ENCODE data around the gene PACSIN2.
"Not testable (repeated sequence)": the region's sequence is repeated elsewhere in the genome, so short reads cannot be mapped to it uniquely, and the experiment has no call there.

Gene PACSIN2

DNA sequence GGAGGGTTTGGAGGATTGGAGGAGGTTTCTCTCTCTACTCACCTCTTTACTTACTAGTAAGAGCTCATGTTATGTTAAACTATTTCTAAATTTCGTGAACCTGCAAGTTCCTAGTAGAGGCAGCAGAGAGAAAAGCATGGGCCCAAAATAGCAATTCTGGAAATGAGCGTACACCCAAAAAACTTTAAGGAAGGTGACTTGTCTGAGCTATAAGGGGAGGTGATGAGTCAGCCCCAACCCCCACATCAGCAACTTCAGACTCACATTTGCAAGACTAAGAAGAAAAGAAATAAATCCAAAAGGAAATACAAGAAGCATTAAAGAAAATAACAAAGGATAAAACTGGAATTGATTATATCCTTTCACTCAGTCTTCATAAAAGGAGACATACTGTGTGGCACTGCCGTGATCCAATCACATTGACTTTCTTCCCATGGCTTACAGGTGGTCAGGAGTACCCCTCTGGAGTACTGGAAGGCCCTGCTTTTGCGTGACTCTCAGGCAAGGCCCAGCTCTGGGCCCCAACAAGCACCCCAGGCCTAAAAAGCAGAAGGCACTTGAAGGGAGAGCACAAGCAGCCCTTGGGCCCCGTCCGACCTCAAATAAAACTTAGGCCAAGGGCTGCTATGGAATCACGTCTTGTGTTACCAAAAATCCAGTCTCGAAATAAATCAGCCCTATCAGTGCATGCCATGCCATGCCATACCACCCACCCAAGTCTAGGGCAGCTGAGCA, 14.3 kb downstream of the PACSIN2 start:
- H3K9ac ChIP-seq (ENCODE audit: low read depth, low read length): no peak overlapping the region

DNA sequence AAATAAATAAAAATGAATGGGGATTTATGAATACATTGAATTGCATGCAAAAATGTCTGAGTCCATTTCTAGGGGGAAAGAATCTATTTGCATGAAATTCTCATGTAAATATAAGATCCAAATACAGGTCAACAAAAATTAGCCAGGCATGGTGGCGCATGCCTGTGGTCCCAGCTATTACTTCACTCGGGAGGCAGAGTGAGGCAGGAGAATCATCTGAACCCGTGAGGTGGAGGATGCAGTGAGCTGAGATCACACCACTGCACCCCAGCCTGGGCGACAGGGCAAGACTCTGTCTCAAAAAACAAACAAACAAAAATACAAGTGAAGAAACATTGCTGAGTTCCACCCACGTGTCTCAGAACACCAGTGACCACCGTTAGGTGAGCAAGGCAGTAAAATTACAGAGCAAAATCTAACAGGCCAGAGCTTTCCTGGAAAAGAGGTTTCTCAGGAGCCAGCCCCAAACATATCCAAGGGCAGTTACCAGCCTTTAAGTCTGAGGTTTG, 17.3 kb downstream of the PACSIN2 start:
- Histone ChIP-seq H3K9me3 (ENCODE audit: control insufficient read depth, insufficient read depth, low read length) (0 out of 2 replicates have a peak, but pooled peaks cover 3% of the 10 kb centered on the region), H3K36me3 (ENCODE audit: control insufficient read depth, insufficient read depth, low read length) (no peaks in the 10 kb centered on the region), H3K27me3 (ENCODE audit: control insufficient read depth, insufficient read depth, low read length) (no peaks in the 10 kb centered on the region), H3K9ac (ENCODE audit: low read depth, low read length) (no peak overlapping the region), H3K4me3 (ENCODE audit: low read depth, low read length) (no peak overlapping the region), H3K27ac (ENCODE audit: low read depth, low read length) (no peak overlapping the region), H3K4me1 (ENCODE audit: control insufficient read depth, insufficient read depth, low read length) (peaks cover 36% of the 10 kb centered on the region)

More for the DNA sequence above, 14.3 kb downstream of the PACSIN2 start:
- no peak overlapping the region for H3K4me3 ChIP-seq (ENCODE audit: low read depth, low read length)
- 0 out of 2 replicates have a peak, but pooled peaks cover 3% of the 10 kb centered on the region for H3K36me3 ChIP-seq (ENCODE audit: control insufficient read depth, insufficient read depth, low read length)
- peak overlapping the region; percentile 43 for H3K27ac ChIP-seq (ENCODE audit: low read depth, low read length)
- H3K9me3 ChIP-seq (ENCODE audit: control insufficient read depth, insufficient read depth, low read length): 0 out of 2 replicates have a peak, but pooled peaks cover 3% of the 10 kb centered on the region
- no peaks in the 10 kb centered on the region for H3K27me3 ChIP-seq (ENCODE audit: control insufficient read depth, insufficient read depth, low read length)
- H3K4me1 ChIP-seq (ENCODE audit: control insufficient read depth, insufficient read depth, low read length): peaks cover 55% of the 10 kb centered on the region

DNA sequence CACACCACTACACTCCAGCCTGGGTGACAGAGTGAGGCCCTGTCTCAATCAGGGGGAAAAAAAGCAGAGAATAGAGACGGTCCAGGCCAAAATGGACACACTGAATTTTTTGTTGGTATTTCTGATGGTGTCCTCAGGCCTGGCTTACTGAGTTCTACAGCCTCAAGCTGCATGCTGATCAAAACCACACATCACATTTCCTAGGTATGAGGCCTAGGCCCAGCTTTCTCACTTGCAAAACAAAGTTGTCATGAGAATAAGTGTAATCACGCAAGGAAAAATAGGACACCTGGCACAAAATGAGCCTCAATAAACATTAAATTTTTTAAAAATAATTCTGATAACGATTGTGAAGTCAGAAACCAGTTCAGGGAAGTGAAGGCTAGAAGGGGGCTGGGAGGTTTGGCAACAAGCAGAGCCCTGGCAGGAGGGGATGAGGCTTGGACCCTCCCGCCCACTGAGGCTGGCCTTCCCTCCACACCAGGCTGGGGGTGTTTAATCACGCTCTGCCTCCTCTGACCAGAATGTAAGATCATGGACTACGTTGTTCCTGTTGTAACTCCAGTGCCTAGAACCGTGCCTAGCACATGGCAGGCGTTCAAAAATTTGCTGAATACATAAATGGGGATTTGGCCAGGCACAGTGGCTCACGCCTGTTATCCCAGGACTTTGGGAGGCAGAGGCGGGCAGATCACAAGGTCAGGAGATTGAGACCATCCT, 18.1 kb downstream of the PACSIN2 start:
- H3K27ac ChIP-seq (ENCODE audit: low read depth, low read length): no peak overlapping the region
- no peak overlapping the region for H3K9ac ChIP-seq (ENCODE audit: low read depth, low read length)
- no peaks in the 10 kb centered on the region for H3K36me3 ChIP-seq (ENCODE audit: control insufficient read depth, insufficient read depth, low read length)
- H3K9me3 ChIP-seq (ENCODE audit: control insufficient read depth, insufficient read depth, low read length): 0 out of 2 replicates have a peak, but pooled peaks cover 3% of the 10 kb centered on the region
- H3K27me3 ChIP-seq (ENCODE audit: control insufficient read depth, insufficient read depth, low read length): no peaks in the 10 kb centered on the region
- peaks cover 28% of the 10 kb centered on the region for H3K4me1 ChIP-seq (ENCODE audit: control insufficient read depth, insufficient read depth, low read length)
- H3K4me3 ChIP-seq (ENCODE audit: low read depth, low read length): no peak overlapping the region

DNA sequence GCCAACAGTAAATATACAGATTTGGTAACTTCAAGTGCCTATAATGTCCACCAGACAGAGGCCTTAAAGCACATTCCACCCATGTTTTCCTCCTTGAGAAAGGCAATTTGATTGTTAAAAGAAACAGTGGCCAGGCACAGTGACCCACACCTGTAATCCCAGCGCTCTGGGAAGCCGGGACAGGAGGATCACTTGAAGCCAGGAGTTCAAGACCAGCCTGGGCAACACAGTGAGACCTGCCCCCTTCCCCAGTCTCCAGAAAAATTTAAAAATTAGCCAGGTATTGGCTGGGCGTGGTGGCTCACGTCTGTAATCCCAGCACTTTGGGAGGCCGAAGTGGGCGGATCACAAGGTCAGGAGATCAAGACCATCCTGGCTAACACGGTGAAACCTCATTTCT, 19.3 kb downstream of the PACSIN2 start:
- Histone ChIP-seq H3K4me1 (ENCODE audit: control insufficient read depth, insufficient read depth, low read length) (peaks cover 24% of the 10 kb centered on the region), H3K27ac (ENCODE audit: low read depth, low read length) (peak overlapping the region; percentile 22)
- not testable (repeated sequence) for H3K36me3 ChIP-seq (ENCODE audit: control insufficient read depth, insufficient read depth, low read length); H3K4me3 ChIP-seq (ENCODE audit: low read depth, low read length); H3K9me3 ChIP-seq (ENCODE audit: control insufficient read depth, insufficient read depth, low read length); H3K9ac ChIP-seq (ENCODE audit: low read depth, low read length); H3K27me3 ChIP-seq (ENCODE audit: control insufficient read depth, insufficient read depth, low read length)

DNA sequence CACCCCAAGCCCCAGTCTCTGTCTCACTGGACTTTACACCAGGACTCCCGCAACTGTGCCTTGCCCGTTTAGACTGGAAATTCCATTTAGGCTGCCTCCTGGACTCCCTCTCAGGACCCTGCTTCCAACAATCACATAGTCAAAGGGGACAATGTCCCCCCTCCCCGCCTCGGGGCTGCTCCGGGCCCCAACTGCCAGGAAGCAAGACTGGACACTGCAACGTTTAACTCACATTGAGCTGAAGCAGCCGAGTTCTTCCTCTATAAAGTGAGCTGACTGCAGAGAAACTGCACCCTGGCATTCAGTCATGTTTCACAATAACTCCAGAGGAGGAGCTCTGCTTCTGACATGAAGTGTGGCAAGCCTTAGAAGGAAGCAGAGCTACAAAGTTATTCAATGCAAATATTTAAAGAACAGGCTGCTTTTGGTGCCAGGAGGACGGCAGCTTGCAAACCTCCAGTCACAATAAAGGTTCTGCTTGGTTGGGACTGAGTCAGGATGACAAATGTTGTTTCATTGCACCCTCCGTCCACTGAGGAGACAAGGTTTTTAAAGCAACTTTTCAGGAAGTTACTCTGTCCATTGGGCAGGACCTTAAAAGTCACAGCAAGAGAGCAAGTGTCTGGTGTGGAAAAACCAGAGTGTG, 19.9 kb downstream of the PACSIN2 start:
- Histone ChIP-seq H3K9me3 (ENCODE audit: control insufficient read depth, insufficient read depth, low read length) (0 out of 2 replicates have a peak, but pooled peaks cover 3% of the 10 kb centered on the region), H3K27me3 (ENCODE audit: control insufficient read depth, insufficient read depth, low read length) (no peaks in the 10 kb centered on the region), H3K36me3 (ENCODE audit: control insufficient read depth, insufficient read depth, low read length) (no peaks in the 10 kb centered on the region), H3K9ac (ENCODE audit: low read depth, low read length) (no peak overlapping the region), H3K27ac (ENCODE audit: low read depth, low read length) (peak overlapping the region; percentile 53), H3K4me3 (ENCODE audit: low read depth, low read length) (no peak overlapping the region), H3K4me1 (ENCODE audit: control insufficient read depth, insufficient read depth, low read length) (peaks cover 24% of the 10 kb centered on the region)

DNA sequence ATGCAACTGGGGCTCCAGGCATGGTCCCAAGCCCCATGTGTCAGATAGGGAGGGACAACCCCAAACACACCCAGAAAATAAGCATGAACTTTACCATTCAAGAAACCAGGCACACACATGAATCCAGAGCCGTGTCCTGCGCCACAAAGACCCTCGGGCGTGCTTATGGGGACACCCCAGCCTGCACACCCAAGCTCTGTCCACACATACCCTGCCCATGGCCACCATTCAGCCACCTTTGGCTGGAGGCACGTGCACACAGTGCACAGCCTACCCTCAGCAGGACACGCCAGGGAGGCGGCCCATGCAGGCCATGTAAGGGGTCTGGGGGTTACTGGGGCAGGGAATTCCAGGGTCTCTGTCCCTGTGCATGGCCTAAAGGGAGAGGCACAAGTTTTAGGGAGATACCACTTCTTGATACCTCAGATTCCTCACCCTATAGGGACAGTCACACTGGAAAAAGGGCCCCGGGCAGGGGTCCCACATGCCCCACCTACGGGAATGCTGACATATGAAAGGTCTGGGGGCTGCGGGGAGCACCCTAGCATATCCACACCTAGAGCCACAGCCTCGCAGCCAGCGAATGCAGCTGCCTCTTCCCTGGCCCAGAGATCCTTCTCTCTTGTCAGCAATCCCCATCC, 20.6 kb downstream of the PACSIN2 start:
- H3K9me3 ChIP-seq (ENCODE audit: control insufficient read depth, insufficient read depth, low read length): 0 out of 2 replicates have a peak, but pooled peaks cover 3% of the 10 kb centered on the region
- peak overlapping the region; percentile 53 for H3K27ac ChIP-seq (ENCODE audit: low read depth, low read length)
- H3K36me3 ChIP-seq (ENCODE audit: control insufficient read depth, insufficient read depth, low read length): no peaks in the 10 kb centered on the region
- H3K9ac ChIP-seq (ENCODE audit: low read depth, low read length): no peak overlapping the region
- H3K4me3 ChIP-seq (ENCODE audit: low read depth, low read length): no peak overlapping the region
- H3K27me3 ChIP-seq (ENCODE audit: control insufficient read depth, insufficient read depth, low read length): no peaks in the 10 kb centered on the region
- peaks cover 21% of the 10 kb centered on the region for H3K4me1 ChIP-seq (ENCODE audit: control insufficient read depth, insufficient read depth, low read length)

DNA sequence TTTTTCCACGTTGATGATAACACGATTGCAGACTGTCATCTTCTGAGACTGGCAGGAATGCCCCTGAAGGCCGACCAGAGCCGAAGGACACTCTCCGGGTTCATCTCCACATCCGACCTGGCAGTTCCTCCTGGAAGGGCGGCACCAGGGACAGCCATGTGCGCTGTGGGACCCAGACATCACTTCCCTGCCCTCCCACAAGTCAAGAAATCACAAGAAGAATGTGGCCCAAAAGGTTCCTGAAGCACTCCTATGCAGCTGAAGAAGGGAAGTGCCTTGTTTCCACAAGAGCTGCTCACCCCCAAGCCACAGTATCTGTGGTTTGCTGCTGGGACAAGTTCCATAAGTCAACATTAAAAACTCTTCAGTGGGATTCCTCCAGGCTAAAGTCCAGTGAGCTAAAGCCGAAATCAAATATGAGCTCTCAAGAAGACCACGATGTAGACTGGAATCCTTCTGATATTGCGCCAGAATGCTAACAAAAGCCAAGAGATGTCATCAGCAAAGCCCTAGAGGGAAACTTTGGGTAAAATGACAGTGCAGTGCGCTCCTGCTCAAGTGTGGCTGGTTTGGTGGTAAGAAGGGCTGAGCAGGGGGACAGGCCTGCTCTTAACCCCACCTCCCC, 21.2 kb downstream of the PACSIN2 start:
- peaks cover 21% of the 10 kb centered on the region for H3K4me1 ChIP-seq (ENCODE audit: control insufficient read depth, insufficient read depth, low read length)
- H3K9me3 ChIP-seq (ENCODE audit: control insufficient read depth, insufficient read depth, low read length): 0 out of 2 replicates have a peak, but pooled peaks cover under 1% of the 10 kb centered on the region
- H3K27ac ChIP-seq (ENCODE audit: low read depth, low read length): peak overlapping the region; percentile 53
- no peak overlapping the region for H3K4me3 ChIP-seq (ENCODE audit: low read depth, low read length)
- H3K9ac ChIP-seq (ENCODE audit: low read depth, low read length): no peak overlapping the region
- H3K36me3 ChIP-seq (ENCODE audit: control insufficient read depth, insufficient read depth, low read length): no peaks in the 10 kb centered on the region
- H3K27me3 ChIP-seq (ENCODE audit: control insufficient read depth, insufficient read depth, low read length): no peaks in the 10 kb centered on the region

DNA sequence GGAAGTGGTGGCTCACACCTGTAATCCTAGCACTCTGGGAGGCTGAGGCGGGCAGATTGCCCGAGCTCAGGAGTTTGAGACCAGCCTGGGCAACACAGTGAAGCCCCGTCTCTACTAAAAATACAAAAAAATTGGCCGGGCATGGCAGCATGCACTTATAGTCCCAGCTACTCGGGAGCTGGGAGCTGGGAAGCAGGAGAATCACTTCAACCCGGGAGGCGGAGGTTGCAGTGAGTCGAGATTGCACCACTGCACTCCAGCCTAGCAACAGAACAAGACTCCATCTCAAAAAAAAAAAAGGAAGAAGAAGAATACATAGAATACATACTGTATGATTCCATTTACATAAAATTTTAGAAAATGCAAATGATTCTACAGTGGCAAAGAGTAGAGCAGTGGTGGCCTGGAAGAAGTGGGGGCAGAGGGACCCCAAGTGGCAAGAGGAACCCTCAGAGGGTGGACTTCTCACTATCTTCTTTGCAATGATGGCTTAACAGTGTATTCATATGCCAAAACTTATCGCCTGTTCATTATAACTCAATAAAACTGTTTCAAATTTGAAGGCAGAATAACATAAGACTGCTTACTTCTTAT, 22.0 kb downstream of the PACSIN2 start:
- no peak overlapping the region for H3K27ac ChIP-seq (ENCODE audit: low read depth, low read length)
- H3K4me1 ChIP-seq (ENCODE audit: control insufficient read depth, insufficient read depth, low read length): peaks cover 20% of the 10 kb centered on the region
- H3K36me3 ChIP-seq (ENCODE audit: control insufficient read depth, insufficient read depth, low read length): no peaks in the 10 kb centered on the region

DNA sequence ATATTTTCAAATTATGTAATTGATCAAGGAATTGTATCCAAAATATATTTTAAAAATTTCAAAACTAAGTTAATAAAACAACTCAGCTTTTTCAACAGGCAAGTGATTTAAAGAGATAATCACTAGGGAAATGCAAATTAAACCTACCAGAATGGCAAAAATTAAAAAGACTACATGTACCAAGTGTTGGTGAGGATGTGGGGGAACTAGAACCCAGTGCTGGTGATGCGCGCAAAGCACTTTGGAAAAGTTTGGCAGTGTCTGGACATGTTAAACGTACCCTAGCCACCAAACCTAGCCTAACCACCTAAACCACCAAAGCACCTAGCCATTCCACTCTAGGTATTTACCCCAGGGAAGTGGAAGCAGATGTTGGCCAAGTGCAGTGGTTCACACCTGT, 22.9 kb downstream of the PACSIN2 start:
- no peaks in the 10 kb centered on the region for H3K9me3 ChIP-seq (ENCODE audit: control insufficient read depth, insufficient read depth, low read length)
- no peaks in the 10 kb centered on the region for H3K27me3 ChIP-seq (ENCODE audit: control insufficient read depth, insufficient read depth, low read length)
- no peaks in the 10 kb centered on the region for H3K36me3 ChIP-seq (ENCODE audit: control insufficient read depth, insufficient read depth, low read length)
- no peak overlapping the region for H3K4me3 ChIP-seq (ENCODE audit: low read depth, low read length)
- H3K27ac ChIP-seq (ENCODE audit: low read depth, low read length): no peak overlapping the region
- peaks cover 19% of the 10 kb centered on the region for H3K4me1 ChIP-seq (ENCODE audit: control insufficient read depth, insufficient read depth, low read length)
- H3K9ac ChIP-seq (ENCODE audit: low read depth, low read length): no peak overlapping the region

More for the DNA sequence above, 22.0 kb downstream of the PACSIN2 start:
- no peaks in the 10 kb centered on the region for H3K27me3 ChIP-seq (ENCODE audit: control insufficient read depth, insufficient read depth, low read length)
- H3K9me3 ChIP-seq (ENCODE audit: control insufficient read depth, insufficient read depth, low read length): no peaks in the 10 kb centered on the region
- H3K4me3 ChIP-seq (ENCODE audit: low read depth, low read length): no peak overlapping the region
- no peak overlapping the region for H3K9ac ChIP-seq (ENCODE audit: low read depth, low read length)

All from HUES48 (cell line).